Sigmoid colon (tissue), 4 donors: ENCODE measurements around the gene FANCE.

Experiments
- CTCF ChIP-seq, 4 experiments: fragments of 450-650 bp in 3 of 4; fragments of 200-600 bp in 1 of 4; IDR thresholded peaks; one replicate each; pipeline ENCODE4 v1.5.1; 2016 to 2019; ENCODE audit warnings: antibody characterized with exemption in 4 of 4, mild to moderate bottlenecking in 3 of 4, moderate library complexity in 2 of 4
- POLR2A ChIP-seq, 2 donors: fragments of 450-650 bp; IDR thresholded peaks; one replicate each; pipeline ENCODE4 v1.6.1; 2016; ENCODE audit warnings: antibody characterized with exemption in 2 of 2, mild to moderate bottlenecking in 2 of 2, moderate library complexity in 2 of 2
- POLR2AphosphoS5 ChIP-seq, 4 donors: sonication (generic); formaldehyde crosslinking; IDR thresholded peaks; one replicate each; pipeline ENCODE4 v1.6.1; 2017; ENCODE audit warnings: antibody characterized with exemption in 4 of 4

- TF ChIP-seq POLR2A (IDR thresholded peaks at IDR 0.05) = no peak
- peak in 3 of 4 donors; percentile 38 to 63 (median 51) for TF ChIP-seq POLR2AphosphoS5 (IDR thresholded peaks at IDR 0.05)
- no peak for TF ChIP-seq CTCF (IDR thresholded peaks at IDR 0.05)
These were observed 34.1 kb downstream of the FANCE start for GRCh38 chr6:35486005-35486925.
